AG09309 (cell line): Measurements from ENCODE around the gene CHAF1A.

Experiments
- DNase-seq: peaks from one replicate; pipeline ENCODE4 v3.0.0-alpha.2; 2010; ENCODE audit warnings: low read depth
- H3K4me3 ChIP-seq: 2 replicates; pipeline ENCODE4 v1.5.1; 2011; ENCODE audit warnings: mild to moderate bottlenecking, low read depth, low read length, moderate library complexity; ENCODE audit not compliant: control insufficient read depth
- TF ChIP-seq, protein P1 (sequence below): IDR thresholded peaks from 2 replicates; pipeline ENCODE4 v1.5.1; 2011; ENCODE audit warnings: mild to moderate bottlenecking, low read depth, low read length, inconsistent platforms; ENCODE audit not compliant: insufficient read depth, control insufficient read depth; ENCODE audit errors: missing control alignments

CHAF1A gene

DNA sequence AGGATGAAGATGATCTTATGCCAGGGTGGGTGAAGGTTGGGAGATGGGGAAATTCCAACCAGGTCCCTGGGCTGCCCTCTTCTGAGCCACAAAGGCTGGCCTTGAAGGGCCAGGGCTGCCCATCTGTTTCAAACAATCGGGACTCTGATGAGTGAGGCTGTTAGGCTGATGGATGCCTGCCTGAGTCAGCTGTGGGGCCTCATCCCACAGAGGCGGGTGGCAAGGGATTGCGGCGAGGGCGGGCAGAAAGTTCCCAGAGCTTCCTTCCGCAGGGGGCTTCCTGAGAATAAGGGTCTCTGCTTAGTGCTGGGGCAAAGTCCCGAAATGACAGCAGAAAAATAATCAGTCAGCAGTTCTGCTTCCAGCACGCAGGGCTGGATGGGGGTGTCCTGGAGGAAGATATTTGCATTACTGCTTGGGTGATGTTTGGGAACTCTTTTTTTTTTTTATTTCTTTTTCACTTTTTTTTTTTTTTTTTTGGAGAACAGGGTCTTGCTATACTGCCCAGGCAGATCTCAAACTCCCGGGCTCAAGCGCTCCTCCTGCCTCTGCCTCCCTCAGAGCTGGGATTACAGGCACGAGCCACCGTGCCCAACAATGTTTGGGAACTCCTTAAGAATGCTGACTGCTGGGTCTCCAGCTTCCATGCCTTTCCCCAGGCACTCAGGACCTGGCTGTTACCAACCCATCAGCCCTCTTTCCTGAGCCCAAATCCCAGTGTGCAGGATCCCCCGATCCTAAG is 16.2 kb upstream of the CHAF1A start:
- H3K4me3 ChIP-seq, result no peak overlapping the region
- DNase-seq, result no peak
- TF ChIP-seq, protein P1, sequence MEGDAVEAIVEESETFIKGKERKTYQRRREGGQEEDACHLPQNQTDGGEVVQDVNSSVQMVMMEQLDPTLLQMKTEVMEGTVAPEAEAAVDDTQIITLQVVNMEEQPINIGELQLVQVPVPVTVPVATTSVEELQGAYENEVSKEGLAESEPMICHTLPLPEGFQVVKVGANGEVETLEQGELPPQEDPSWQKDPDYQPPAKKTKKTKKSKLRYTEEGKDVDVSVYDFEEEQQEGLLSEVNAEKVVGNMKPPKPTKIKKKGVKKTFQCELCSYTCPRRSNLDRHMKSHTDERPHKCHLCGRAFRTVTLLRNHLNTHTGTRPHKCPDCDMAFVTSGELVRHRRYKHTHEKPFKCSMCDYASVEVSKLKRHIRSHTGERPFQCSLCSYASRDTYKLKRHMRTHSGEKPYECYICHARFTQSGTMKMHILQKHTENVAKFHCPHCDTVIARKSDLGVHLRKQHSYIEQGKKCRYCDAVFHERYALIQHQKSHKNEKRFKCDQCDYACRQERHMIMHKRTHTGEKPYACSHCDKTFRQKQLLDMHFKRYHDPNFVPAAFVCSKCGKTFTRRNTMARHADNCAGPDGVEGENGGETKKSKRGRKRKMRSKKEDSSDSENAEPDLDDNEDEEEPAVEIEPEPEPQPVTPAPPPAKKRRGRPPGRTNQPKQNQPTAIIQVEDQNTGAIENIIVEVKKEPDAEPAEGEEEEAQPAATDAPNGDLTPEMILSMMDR, result peak; percentile 14

DNA sequence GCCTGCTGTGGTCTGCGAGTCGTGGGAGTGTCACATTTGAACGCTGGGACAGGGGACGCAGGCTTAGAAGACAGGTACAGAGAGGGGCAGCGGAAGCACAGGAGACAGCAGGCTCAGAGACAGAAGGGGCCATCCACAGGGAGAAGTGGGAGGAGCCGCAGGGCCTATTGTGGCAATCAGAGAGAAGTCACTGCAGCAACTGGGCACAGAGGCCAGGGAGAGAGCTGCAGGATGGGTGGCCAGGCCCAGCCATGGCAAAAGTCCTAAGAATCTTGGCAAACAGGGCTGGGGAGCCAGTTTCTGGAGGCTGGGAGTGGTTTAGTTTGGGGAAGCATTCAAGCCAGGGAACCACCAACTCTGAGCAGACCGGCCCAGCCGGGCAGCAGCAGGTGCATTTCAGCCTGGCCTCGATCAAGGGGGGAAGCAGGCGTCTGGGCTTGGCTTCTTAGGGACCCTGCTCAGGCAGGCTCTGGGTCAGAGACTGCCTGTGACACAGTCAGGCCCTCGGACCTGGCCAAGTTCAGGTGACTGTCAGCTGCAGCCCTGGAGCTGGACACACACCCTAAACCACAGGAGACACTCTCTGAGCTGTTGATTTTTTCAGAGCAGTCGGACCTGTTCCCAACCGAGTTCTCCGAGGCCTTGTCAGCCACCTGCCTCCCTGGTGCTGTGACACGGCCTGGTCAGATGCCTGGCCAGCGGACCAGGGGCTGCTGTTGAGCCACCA is 13.9 kb upstream of the CHAF1A start:
- TF ChIP-seq, protein P1, result no peak
- no peak for DNase-seq
- no peak overlapping the region for H3K4me3 ChIP-seq

DNA sequence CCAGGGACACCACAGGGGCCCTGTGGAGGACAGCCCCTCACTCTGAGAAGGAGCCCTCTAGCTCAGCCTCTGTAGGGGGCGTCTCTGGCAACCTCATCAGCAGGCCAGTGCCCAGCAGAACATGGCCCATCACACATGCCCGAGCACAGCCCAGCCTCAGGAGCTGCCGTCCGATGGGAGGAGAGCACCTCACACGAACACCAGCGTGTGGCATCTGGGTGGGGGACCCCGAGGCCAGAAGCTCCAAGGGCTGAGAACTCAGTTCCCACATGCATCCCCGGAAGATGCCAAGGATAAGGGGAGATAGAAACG is 13.4 kb upstream of the CHAF1A start:
- TF ChIP-seq, protein P1, result no peak
- H3K4me3 ChIP-seq, result no peak overlapping the region
- no peak for DNase-seq

DNA sequence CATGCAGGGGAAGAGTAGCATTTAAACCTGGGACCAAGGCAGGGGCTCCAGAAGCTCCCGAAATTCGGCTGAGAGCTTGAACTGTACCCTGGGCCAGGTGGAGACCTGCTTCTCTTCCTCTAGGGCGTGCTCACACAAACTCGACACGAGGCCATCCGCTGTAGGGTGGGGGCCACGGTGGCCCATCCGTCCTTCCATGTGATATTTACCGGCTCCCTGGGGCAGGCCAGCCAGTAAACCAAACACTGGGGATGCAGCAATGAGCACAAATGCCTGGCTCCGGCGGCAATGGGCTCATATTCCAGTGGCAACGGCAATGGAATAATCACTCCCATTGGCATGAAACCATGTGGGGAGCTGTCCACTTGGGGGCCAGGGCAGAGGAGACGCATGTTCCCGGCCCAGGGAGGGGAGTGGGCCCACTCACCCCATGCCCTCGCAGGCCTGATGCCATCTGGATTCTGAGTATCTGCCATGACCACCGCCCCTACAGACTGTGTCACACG is 12.9 kb upstream of the CHAF1A start:
- TF ChIP-seq, protein P1, result no peak
- no peak for DNase-seq
- no peak overlapping the region for H3K4me3 ChIP-seq

DNA sequence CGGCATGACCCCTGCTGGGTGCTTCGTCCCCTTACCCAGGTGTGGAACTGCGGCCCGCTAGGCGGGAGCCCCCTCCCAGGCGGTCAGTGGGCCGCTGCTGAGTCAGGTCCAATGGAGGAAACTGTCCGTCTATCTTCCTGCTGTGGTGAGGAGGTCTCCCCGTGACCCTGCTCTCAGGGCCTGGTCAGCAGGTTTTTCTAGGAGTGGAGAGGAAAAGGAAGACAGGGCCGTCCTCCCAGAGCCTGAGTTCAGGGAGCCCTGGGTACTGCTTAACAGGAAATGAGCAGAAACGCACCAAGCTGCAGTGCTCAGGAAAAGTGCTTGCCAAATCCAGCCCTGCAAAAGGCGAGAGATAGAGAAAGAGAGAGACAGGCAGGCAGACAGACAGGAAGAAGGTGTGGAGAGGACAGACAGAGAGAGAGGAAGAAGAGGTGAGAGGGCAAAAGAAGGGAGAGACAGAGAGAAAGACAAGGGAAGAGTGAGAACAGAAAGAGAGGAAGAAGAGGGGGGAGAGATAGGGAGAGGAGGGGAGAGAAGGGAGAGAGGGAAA is 12.3 kb upstream of the CHAF1A start:
- TF ChIP-seq, protein P1, result no peak
- no peak overlapping the region for H3K4me3 ChIP-seq
- no peak for DNase-seq

DNA sequence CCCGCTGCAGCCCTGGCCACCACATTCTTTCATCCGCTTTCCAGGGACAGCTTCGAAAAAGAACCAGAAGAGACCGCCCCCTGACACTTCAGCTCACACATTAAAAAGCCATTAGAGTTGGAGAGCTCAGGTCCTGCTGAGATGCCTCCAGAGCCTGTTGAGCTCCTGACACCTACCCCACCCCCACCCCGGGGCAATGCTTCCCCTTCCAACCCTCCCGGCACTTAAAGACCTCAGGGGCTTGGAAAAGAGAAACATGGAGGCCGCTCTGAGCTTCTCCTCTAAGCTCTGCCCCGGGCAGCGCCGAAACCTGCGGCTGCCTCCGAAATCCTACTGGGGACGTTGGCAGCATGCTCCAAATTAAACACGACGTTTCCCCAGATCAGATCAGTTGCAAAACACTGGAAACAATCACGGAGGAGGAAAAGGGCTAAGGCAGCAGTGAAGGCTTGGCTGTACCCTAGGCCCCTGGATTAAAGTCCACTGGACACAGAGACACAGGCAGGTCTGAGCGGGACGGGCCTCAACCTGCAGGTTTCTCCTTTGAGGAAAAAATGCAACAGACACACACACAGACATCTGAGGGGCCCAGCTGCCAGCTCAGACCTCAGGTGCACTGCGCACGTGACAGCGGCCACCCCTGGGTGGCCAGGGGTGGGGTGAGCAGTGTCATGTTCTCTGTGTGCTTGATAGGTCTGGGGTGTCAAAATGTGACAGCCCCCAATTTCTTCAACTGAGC is 11.7 kb upstream of the CHAF1A start:
- H3K4me3 ChIP-seq, result no peak overlapping the region
- no peak for DNase-seq
- TF ChIP-seq, protein P1, result no peak
